HEK293T (cell line): Measurements from ENCODE around the gene TRPC4AP.

Experiments
- FOXA1 ChIP-seq: fragments of 450-650 bp; IDR thresholded peaks from 2 replicates; pipeline ENCODE4 v1.6.1; 2016; ENCODE audit warnings: mild to moderate bottlenecking
- FOXM1 ChIP-seq: fragments of 450-650 bp; IDR thresholded peaks from 2 replicates; pipeline ENCODE4 v1.6.1; 2017; ENCODE audit warnings: mild to moderate bottlenecking, borderline replicate concordance
- HDGF ChIP-seq: fragments of 450-650 bp; IDR thresholded peaks from 2 replicates; pipeline ENCODE4 v1.6.1; 2017; ENCODE audit warnings: antibody characterized with exemption, borderline replicate concordance
- NFRKB ChIP-seq: fragments of 450-650 bp; IDR thresholded peaks from 2 replicates; pipeline ENCODE4 v1.6.1; 2016; ENCODE audit warnings: mild to moderate bottlenecking, moderate library complexity
- SP1 ChIP-seq: fragments of 450-650 bp; IDR thresholded peaks from 2 replicates; pipeline ENCODE4 v1.6.1; 2017
- SUZ12 ChIP-seq: fragments of 450-650 bp; IDR thresholded peaks from 2 replicates; pipeline ENCODE4 v1.6.1; 2016; ENCODE audit warnings: mild to moderate bottlenecking
- TF ChIP-seq, protein P1 (sequence below): fragments of 450-650 bp; IDR thresholded peaks from 2 replicates; pipeline ENCODE4 v1.6.1; 2016

DNA sequence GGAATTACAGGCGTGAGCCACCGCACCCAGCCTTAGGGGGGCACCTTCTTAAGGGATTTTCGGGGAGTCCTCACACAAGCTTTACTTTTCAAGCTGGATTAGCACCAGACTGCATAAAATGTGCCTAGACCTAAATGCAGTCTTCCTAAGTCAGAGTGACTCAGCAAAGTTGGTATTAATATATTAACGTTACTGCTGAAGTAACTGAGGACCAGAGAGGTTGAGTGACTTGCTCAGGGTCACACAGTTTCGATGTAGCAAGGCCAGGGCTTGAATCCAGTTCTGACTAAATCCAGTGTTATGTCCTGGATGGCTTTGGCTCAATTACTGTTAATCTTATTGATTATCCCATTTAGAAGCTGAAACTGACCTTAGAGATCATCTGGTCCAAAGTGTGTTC lies 41.1 kb upstream of the TRPC4AP start:
- TF ChIP-seq SP1 (no peak), HDGF (no peak), SUZ12 (no peak), FOXA1 (no peak), NFRKB (no peak), FOXM1 (no peak)
- TF ChIP-seq, protein P1, sequence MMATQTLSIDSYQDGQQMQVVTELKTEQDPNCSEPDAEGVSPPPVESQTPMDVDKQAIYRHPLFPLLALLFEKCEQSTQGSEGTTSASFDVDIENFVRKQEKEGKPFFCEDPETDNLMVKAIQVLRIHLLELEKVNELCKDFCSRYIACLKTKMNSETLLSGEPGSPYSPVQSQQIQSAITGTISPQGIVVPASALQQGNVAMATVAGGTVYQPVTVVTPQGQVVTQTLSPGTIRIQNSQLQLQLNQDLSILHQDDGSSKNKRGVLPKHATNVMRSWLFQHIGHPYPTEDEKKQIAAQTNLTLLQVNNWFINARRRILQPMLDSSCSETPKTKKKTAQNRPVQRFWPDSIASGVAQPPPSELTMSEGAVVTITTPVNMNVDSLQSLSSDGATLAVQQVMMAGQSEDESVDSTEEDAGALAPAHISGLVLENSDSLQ = no peak
